SK-N-SH (cell line): Measurements from ENCODE around the gene PGK2.

Source experiments
- CTCF ChIP-seq: fragments of 200-600 bp; sonication (generic); IDR thresholded peaks from 2 replicates; pipeline ENCODE4 v1.6.1; 2017; ENCODE audit warnings: antibody characterized with exemption, mild to moderate bottlenecking, moderate library complexity
- GABPA ChIP-seq: IDR thresholded peaks from 2 replicates; pipeline ENCODE4 v1.4.0; 2012; ENCODE audit warnings: low read depth, mild to moderate bottlenecking
- MXI1 ChIP-seq: IDR thresholded peaks from 2 replicates; pipeline ENCODE4 v1.6.1; 2012; ENCODE audit warnings: mild to moderate bottlenecking, low read depth, low read length, improper control_type of control experiment
- POLR2AphosphoS5 ChIP-seq: IDR thresholded peaks from 2 replicates; pipeline ENCODE4 v1.6.1; 2012; ENCODE audit warnings: low read depth, low read length
- SIN3A ChIP-seq: IDR thresholded peaks from 2 replicates; pipeline ENCODE4 v1.6.1; 2012; ENCODE audit warnings: low read depth, mild to moderate bottlenecking, low read length, moderate library complexity, borderline replicate concordance
- TCF12 ChIP-seq: IDR thresholded peaks from 2 replicates; pipeline ENCODE4 v1.4.0; 2012
- TF ChIP-seq, protein P1 (sequence below): IDR thresholded peaks from 2 replicates; pipeline ENCODE4 v1.6.1; 2012; ENCODE audit warnings: mild to moderate bottlenecking, low read depth, low read length, moderate library complexity

DNA sequence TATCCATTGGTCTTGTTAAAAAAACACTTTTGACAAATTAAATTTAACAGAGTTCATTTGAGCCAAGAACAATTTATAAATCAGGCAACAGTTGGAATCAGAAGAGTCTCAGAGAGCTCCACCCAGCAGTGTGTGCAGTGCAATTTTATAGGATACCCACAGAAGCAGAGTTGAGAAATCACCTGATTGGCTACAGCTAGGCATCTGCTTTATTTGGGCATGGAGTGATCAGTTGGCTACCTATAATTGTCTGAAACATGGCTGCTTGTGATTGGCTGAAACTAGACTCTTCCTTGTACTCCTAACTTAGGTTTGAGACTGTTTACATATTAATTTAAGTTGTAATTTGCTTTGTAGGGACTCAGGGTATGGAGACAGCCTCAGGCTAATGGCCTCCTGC lies 12.0 kb downstream of the PGK2 start:
- TF ChIP-seq CTCF (no peak), TCF12 (no peak), POLR2AphosphoS5 (no peak), MXI1 (no peak), GABPA (no peak), SIN3A (no peak)
- TF ChIP-seq, protein P1, sequence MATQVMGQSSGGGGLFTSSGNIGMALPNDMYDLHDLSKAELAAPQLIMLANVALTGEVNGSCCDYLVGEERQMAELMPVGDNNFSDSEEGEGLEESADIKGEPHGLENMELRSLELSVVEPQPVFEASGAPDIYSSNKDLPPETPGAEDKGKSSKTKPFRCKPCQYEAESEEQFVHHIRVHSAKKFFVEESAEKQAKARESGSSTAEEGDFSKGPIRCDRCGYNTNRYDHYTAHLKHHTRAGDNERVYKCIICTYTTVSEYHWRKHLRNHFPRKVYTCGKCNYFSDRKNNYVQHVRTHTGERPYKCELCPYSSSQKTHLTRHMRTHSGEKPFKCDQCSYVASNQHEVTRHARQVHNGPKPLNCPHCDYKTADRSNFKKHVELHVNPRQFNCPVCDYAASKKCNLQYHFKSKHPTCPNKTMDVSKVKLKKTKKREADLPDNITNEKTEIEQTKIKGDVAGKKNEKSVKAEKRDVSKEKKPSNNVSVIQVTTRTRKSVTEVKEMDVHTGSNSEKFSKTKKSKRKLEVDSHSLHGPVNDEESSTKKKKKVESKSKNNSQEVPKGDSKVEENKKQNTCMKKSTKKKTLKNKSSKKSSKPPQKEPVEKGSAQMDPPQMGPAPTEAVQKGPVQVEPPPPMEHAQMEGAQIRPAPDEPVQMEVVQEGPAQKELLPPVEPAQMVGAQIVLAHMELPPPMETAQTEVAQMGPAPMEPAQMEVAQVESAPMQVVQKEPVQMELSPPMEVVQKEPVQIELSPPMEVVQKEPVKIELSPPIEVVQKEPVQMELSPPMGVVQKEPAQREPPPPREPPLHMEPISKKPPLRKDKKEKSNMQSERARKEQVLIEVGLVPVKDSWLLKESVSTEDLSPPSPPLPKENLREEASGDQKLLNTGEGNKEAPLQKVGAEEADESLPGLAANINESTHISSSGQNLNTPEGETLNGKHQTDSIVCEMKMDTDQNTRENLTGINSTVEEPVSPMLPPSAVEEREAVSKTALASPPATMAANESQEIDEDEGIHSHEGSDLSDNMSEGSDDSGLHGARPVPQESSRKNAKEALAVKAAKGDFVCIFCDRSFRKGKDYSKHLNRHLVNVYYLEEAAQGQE = no peak
